Fibroblast of lung (primary cell): Measurements from ENCODE around the gene FNDC3B. TPM values are rescaled to one million over a fixed set of nuclear protein-coding genes. Genes with fewer than 3 reads are reported as not detected.

Experiments
- DNase-seq, 2 donors: peaks; one replicate each; pipeline versions ENCODE4 v3.0.0 to v3.0.0-alpha.2; 2010; ENCODE audit warnings: low read depth in 2 of 2
- H2AFZ ChIP-seq: 2 replicates; pipeline ENCODE4 v1.5.1; 2012; ENCODE audit warnings: low read length, control low read depth, inconsistent platforms
- H3K27ac ChIP-seq: 2 replicates; pipeline ENCODE4 v1.5.1; 2011; ENCODE audit warnings: low read length, control low read depth; ENCODE audit not compliant: insufficient read depth
- H3K27me3 ChIP-seq: 2 replicates; pipeline ENCODE4 v1.5.1; 2011; ENCODE audit warnings: mild to moderate bottlenecking, low read length; ENCODE audit not compliant: control insufficient read depth, insufficient read depth
- H3K36me3 ChIP-seq: 2 replicates; pipeline ENCODE4 v1.5.1; 2011; ENCODE audit warnings: low read length; ENCODE audit not compliant: control insufficient read depth, insufficient read depth
- H3K4me1 ChIP-seq: 2 replicates; pipeline ENCODE4 v1.5.1; 2011; ENCODE audit warnings: low read length; ENCODE audit not compliant: control insufficient read depth, insufficient read depth; ENCODE audit errors: extremely low read depth
- H3K4me2 ChIP-seq: 2 replicates; pipeline ENCODE4 v1.5.1; 2011; ENCODE audit warnings: low read length, control low read depth; ENCODE audit not compliant: insufficient read depth; ENCODE audit errors: extremely low read depth
- H3K4me3 ChIP-seq, 4 experiments: fragments of 200-600 bp in 1 of 4; sonication (generic) in 1 of 4; replicated peaks in 1 of 4; 2 replicates each; pipeline ENCODE4 v1.5.1; 2011 to 2016; ENCODE audit warnings: low read length in 4 of 4, low read depth in 3 of 4, mild to moderate bottlenecking in 3 of 4, control low read depth in 2 of 4, inconsistent platforms in 1 of 4, mixed read lengths in 1 of 4; ENCODE audit not compliant: insufficient read depth in 1 of 4; ENCODE audit errors: control extremely low read depth in 1 of 4
- H3K79me2 ChIP-seq: 2 replicates; pipeline ENCODE4 v1.5.1; 2012; ENCODE audit warnings: mild to moderate bottlenecking, low read length, inconsistent platforms; ENCODE audit not compliant: control insufficient read depth, insufficient read depth
- H3K9ac ChIP-seq: 2 replicates; pipeline ENCODE4 v1.5.1; 2011; ENCODE audit warnings: mild to moderate bottlenecking, low read length, control low read depth; ENCODE audit not compliant: insufficient read depth
- H3K9me3 ChIP-seq: 2 replicates; pipeline ENCODE4 v1.5.1; 2012; ENCODE audit warnings: low read depth, low read length; ENCODE audit not compliant: control insufficient read depth, insufficient read depth
- H4K20me1 ChIP-seq: 2 replicates; pipeline ENCODE4 v1.5.1; 2011; ENCODE audit warnings: low read length; ENCODE audit not compliant: control insufficient read depth, insufficient read depth; ENCODE audit errors: extremely low read depth
- CTCF ChIP-seq, 2 donors: IDR thresholded peaks in 1 of 2; conservative IDR thresholded peaks in 1 of 2; 1 replicate in 1 of 2; 2 replicates in 1 of 2; pipeline ENCODE4 v1.5.1; 2011 to 2012; ENCODE audit warnings: low read length in 2 of 2, control low read depth in 1 of 2, inconsistent platforms in 1 of 2, low read depth in 1 of 2, mild to moderate bottlenecking in 1 of 2
- EZH2 ChIP-seq: IDR thresholded peaks from 2 replicates; pipeline ENCODE4 v1.5.1; 2012; ENCODE audit warnings: low read length, control low read depth, mild to moderate bottlenecking; ENCODE audit errors: missing control alignments
- polyA plus RNA-seq, 2 donors: library from polyadenylated mRNA; depleted of rRNA in 1 of 2; stranded (reverse) in 1 of 2; unstranded in 1 of 2; fragments of >200 nt; gene quantifications; 2 replicates each; pipeline ENCODE4 v1.2.1, GENCODE V29; 2011 to 2012; ENCODE audit warnings: missing spikeins in 1 of 2
- total RNA-seq: library from RNA; depleted of rRNA; stranded (reverse); fragments of >200 nt; gene quantifications from 2 replicates; pipeline ENCODE4 v1.2.1, GENCODE V29; 2014

The FNDC3B gene
- total and polyA plus RNA-seq, 2 donors (not counting 1 experiment from before 2014, with no cell fraction given): 26.1 to 76.8 TPM

GRCh38 chr3:172166890-172167289 is 127.5 kb downstream of the FNDC3B start:
- Histone ChIP-seq H3K4me1 (peaks cover 17% of the 10 kb centered on the region), H2AFZ (no peak overlapping the region), H3K79me2 (peaks cover 67% of the 10 kb centered on the region), H3K4me3 (no peak overlapping the region), H3K9me3 (no peaks in the 10 kb centered on the region), H3K9ac (no peak overlapping the region), H3K36me3 (no peaks in the 10 kb centered on the region), H3K27ac (no peak overlapping the region), H4K20me1 (no peaks in the 10 kb centered on the region), H3K4me2 (no peak overlapping the region), H3K27me3 (no peaks in the 10 kb centered on the region)
- no peak for DNase-seq
- TF ChIP-seq EZH2: no peak
- no peak for TF ChIP-seq CTCF (conservative IDR thresholded peaks at IDR 0.05 in 1 of 2, IDR thresholded peaks at IDR 0.05 in 1 of 2; ENCODE audit: low read depth in 1 of 2, low read length in 2 of 2)

GRCh38 chr3:172167892-172168648 is 128.7 kb downstream of the FNDC3B start:
- Histone ChIP-seq H3K4me1 (peaks cover 18% of the 10 kb centered on the region), H2AFZ (no peak overlapping the region), H3K79me2 (peaks cover 60% of the 10 kb centered on the region), H3K27me3 (no peaks in the 10 kb centered on the region), H3K36me3 (no peaks in the 10 kb centered on the region), H3K4me2 (no peak overlapping the region), H3K9me3 (no peaks in the 10 kb centered on the region), H4K20me1 (no peaks in the 10 kb centered on the region), H3K9ac (no peak overlapping the region), H3K4me3 (no peak overlapping the region), H3K27ac (no peak overlapping the region)
- TF ChIP-seq EZH2 (no peak), CTCF (conservative IDR thresholded peaks at IDR 0.05 in 1 of 2, IDR thresholded peaks at IDR 0.05 in 1 of 2; ENCODE audit: low read depth in 1 of 2, low read length in 2 of 2) (peak in 1 of 2 donors; percentile 10)
- peak; percentile 38 to 80 for DNase-seq

- peaks cover 48% of the 10 kb centered on the region for H3K79me2 ChIP-seq
- no peak overlapping the region for H3K27ac ChIP-seq
- no peak for TF ChIP-seq EZH2
- no peak for TF ChIP-seq CTCF (conservative IDR thresholded peaks at IDR 0.05 in 1 of 2, IDR thresholded peaks at IDR 0.05 in 1 of 2; ENCODE audit: low read depth in 1 of 2, low read length in 2 of 2)
- no peaks in the 10 kb centered on the region for H3K9me3 ChIP-seq
- DNase-seq: no peak
- no peaks in the 10 kb centered on the region for H3K27me3 ChIP-seq
- H2AFZ ChIP-seq: no peak overlapping the region
- peaks cover 5% of the 10 kb centered on the region for H4K20me1 ChIP-seq
- H3K4me3 ChIP-seq: no peak overlapping the region
- H3K36me3 ChIP-seq: no peaks in the 10 kb centered on the region
- no peak overlapping the region for H3K4me2 ChIP-seq
- H3K9ac ChIP-seq: no peak overlapping the region
- H3K4me1 ChIP-seq: peaks cover 30% of the 10 kb centered on the region
These were observed 130.8 kb downstream of the FNDC3B start for GRCh38 chr3:172170073-172170709.
